CD8-positive, alpha-beta memory T cell (primary cell): Measurements from ENCODE around the gene ELFN1. TPM values are rescaled to one million over a fixed set of nuclear protein-coding genes. Genes with fewer than 3 reads are reported as not detected.

Experiments used
- CTCF ChIA-PET: fragments of 350-600 bp; sonication (Branson Sonifier 250); formaldehyde crosslinking; loops from one replicate; lab custom pipeline; 2021; ENCODE audit warnings: antibody characterized with exemption; lab: Charles Lee
- POLR2A ChIA-PET: fragments of 350-600 bp; sonication (Branson Sonifier 250); formaldehyde crosslinking; loops from one replicate; lab custom pipeline; 2021; ENCODE audit warnings: antibody characterized with exemption; lab: Charles Lee
- DNase-seq, 5 donors: peaks; one replicate each; pipeline versions ENCODE4 v3.0.0 to v3.0.0-alpha.2; 2020 to 2022; ENCODE audit warnings: mixed read lengths in 1 of 5
- H3K27ac ChIP-seq: one replicate; pipeline ENCODE4 v1.7.0; 2013; ENCODE audit warnings: low read depth, mild to moderate bottlenecking, low read length, moderate library complexity
- H3K27me3 ChIP-seq: 2 replicates; pipeline ENCODE4 v1.7.0; 2013; ENCODE audit warnings: low read length, mild to moderate bottlenecking; ENCODE audit not compliant: insufficient read depth, poor library complexity, severe bottlenecking
- H3K36me3 ChIP-seq: 2 replicates; pipeline ENCODE4 v1.7.0; 2013; ENCODE audit warnings: mild to moderate bottlenecking, low read length, moderate library complexity; ENCODE audit not compliant: insufficient read depth
- H3K4me1 ChIP-seq: 2 replicates; pipeline ENCODE4 v1.7.0; 2013; ENCODE audit warnings: mild to moderate bottlenecking, low read length, moderate library complexity; ENCODE audit not compliant: insufficient read depth
- H3K4me3 ChIP-seq: 2 replicates; pipeline ENCODE4 v1.7.0; 2013; ENCODE audit warnings: mild to moderate bottlenecking, low read length
- H3K9me3 ChIP-seq: 2 replicates; pipeline ENCODE4 v1.7.0; 2013; ENCODE audit warnings: mild to moderate bottlenecking, low read length
- H3K27ac Mint-ChIP-seq, 8 donors: one replicate each; pipeline ENCODE4 v1.8.0; 2020 to 2021; ENCODE audit warnings: mixed read lengths in 8 of 8, mild to moderate bottlenecking in 6 of 8, inconsistent platforms in 3 of 8, moderate library complexity in 3 of 8
- H3K27me3 Mint-ChIP-seq, 2 donors: one replicate each; pipeline ENCODE4 v1.8.0; 2020 to 2021; ENCODE audit warnings: mixed read lengths in 2 of 2, mild to moderate bottlenecking in 1 of 2, moderate library complexity in 1 of 2
- H3K36me3 Mint-ChIP-seq, 3 donors: one replicate each; pipeline ENCODE4 v1.8.0; 2020 to 2021; ENCODE audit warnings: mixed read lengths in 3 of 3, inconsistent platforms in 1 of 3, mild to moderate bottlenecking in 1 of 3
- H3K4me1 Mint-ChIP-seq, 3 donors: one replicate each; pipeline ENCODE4 v1.8.0; 2020 to 2021; ENCODE audit warnings: mixed read lengths in 3 of 3, inconsistent platforms in 1 of 3, mild to moderate bottlenecking in 1 of 3
- H3K4me3 Mint-ChIP-seq, 7 donors: one replicate each; pipeline ENCODE4 v1.8.0; 2020 to 2021; ENCODE audit warnings: mixed read lengths in 7 of 7, mild to moderate bottlenecking in 6 of 7, moderate library complexity in 4 of 7, inconsistent platforms in 2 of 7
- H3K9me3 Mint-ChIP-seq, 5 donors: one replicate each; pipeline ENCODE4 v1.8.0; 2020 to 2022; ENCODE audit warnings: mixed read lengths in 5 of 5, mild to moderate bottlenecking in 3 of 5, moderate library complexity in 2 of 5, inconsistent platforms in 1 of 5
- polyA plus RNA-seq: library from polyadenylated mRNA; unstranded; fragments of 300-500 nt; fragmentation: Illumina TruSeq; gene quantifications from one replicate; pipeline ENCODE4 v1.2.3, GENCODE V29; 2021
- total RNA-seq, 2 experiments: library from RNA; stranded (reverse); gene quantifications; one replicate each; pipeline ENCODE4 v1.2.3, GENCODE V29; 2021

The ELFN1 gene
- total and polyA plus RNA-seq, 3 experiments from 2014 or later = 0.15 to 0.22 (median 0.20) TPM

DNA sequence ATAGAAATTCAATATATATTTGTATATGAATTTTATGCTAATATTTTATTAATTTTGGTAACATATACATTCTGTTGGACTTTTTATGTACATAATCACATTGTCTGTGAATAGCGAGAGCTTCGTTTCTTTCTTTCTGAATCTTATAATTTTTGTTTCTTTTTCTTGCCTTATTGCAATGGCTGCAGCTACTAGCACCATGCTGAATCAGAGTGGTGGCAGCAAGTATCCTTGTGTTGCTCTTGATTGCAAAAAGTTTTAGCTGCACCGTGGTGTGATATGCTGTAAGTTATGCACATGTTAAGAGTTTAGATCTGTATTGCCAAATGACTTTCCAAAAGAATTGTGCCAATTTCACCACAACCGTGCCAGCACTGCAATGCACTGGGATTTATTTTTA, 32.6 kb downstream of the ELFN1 start:
- Mint-ChIP-seq H3K4me1 (no peaks in the 10 kb centered on the region), H3K9me3 (peaks cover 0 to 8% (median 0%) of the 10 kb centered on the region in 5 donors), H3K4me3 (no peak overlapping the region), H3K36me3 (no peaks in the 10 kb centered on the region), H3K27ac (no peak overlapping the region), H3K27me3 (peaks cover 7 to 33% of the 10 kb centered on the region in 2 donors)
- no peak for DNase-seq
- POLR2A ChIA-PET = no interaction called here
- Histone ChIP-seq H3K9me3 (no peaks in the 10 kb centered on the region), H3K4me3 (no peak overlapping the region), H3K27ac (no peak overlapping the region), H3K4me1 (no peaks in the 10 kb centered on the region), H3K36me3 (no peaks in the 10 kb centered on the region), H3K27me3 (no peaks in the 10 kb centered on the region)
- CTCF ChIA-PET = no interaction called here

DNA sequence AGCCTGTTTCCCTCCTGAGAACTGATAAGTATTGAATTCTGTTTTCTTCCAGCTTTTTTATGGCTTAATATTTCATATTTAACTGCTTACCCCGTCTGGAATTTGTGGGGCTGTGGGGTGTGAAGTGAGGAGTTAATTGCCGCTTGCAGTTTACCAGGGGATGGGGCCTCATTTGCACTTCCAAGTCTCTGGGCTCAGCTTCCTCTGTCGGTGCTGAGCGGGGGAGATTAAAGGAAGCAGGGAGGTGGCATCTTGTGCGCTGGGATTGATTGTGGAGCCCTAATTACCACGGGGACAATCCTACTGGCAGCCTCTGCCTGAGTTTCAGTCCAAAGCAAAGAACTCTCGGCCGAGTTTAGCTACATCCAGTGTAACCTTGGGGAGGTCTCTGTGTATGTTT, 33.4 kb downstream of the ELFN1 start:
- CTCF ChIA-PET = no interaction called here

DNA sequence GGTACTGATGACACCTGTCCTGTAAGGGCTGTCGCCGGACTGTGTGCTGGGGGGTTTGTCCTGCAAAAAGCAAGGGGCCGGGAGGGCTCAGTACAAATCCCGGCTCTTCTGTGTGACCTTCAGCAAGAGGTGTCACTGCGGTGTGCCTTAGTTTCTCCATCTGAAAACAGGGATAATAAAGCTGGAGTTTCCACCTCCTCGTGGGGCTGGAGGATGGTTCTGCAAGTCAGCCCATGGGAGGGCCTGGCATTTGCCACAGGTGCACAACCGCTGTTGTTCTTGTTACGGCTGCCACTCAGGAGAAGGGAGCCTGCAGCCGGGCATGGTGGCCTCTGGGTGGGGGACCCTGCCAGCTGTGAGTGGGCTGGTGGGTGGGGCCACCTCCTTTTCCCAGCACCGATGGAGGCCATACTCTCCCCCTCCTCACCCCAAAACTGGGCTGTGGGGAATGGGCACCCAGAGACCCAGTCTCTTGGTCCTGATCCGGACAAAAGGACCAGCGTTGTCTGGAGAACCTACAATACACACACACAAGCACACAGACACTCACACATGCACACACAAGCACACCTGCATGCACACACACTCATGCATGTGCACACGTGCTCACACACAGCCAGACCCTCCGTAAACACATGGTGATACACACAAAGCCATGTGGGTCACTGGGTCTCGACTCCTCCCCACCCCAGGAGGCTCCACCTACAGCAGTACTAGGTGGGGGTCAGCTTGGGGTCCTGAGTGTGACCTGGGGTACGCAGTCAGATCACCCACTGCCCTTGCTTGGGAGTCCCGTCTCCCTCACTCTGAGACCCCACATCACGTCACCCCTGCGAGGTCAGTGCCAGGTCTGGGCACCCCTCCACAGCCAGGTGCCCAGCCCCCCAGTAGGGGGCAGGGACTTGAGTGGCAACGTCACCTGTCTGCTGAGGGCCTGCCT, 34.1 kb downstream of the ELFN1 start:
- Mint-ChIP-seq H3K4me3 (no peak overlapping the region), H3K27ac (no peak overlapping the region), H3K36me3 (no peaks in the 10 kb centered on the region), H3K9me3 (peaks cover 0 to 8% (median 0%) of the 10 kb centered on the region in 5 donors), H3K4me1 (no peaks in the 10 kb centered on the region), H3K27me3 (peaks cover 7 to 23% of the 10 kb centered on the region in 2 donors)
- H3K27me3 ChIP-seq = no peaks in the 10 kb centered on the region
- H3K27ac ChIP-seq = no peak overlapping the region
- no peaks in the 10 kb centered on the region for H3K36me3 ChIP-seq
- peak in 1 of 5 donors; percentile 32 for DNase-seq
- no peak overlapping the region for H3K4me3 ChIP-seq
- no peaks in the 10 kb centered on the region for H3K9me3 ChIP-seq
- ChIA-PET POLR2A (no interaction called here), CTCF (no interaction called here)
- H3K4me1 ChIP-seq = no peaks in the 10 kb centered on the region

More for the DNA sequence above, 33.4 kb downstream of the ELFN1 start:
- no peaks in the 10 kb centered on the region for H3K36me3 Mint-ChIP-seq
- peaks cover 0 to 8% (median 0%) of the 10 kb centered on the region in 5 donors for H3K9me3 Mint-ChIP-seq
- H3K27ac Mint-ChIP-seq = no peak overlapping the region
- H3K4me1 Mint-ChIP-seq = no peaks in the 10 kb centered on the region
- POLR2A ChIA-PET = no interaction called here
- Histone ChIP-seq H3K36me3 (no peaks in the 10 kb centered on the region), H3K27me3 (no peaks in the 10 kb centered on the region), H3K4me1 (no peaks in the 10 kb centered on the region), H3K4me3 (no peak overlapping the region), H3K27ac (no peak overlapping the region), H3K9me3 (no peaks in the 10 kb centered on the region)
- peaks cover 7 to 28% of the 10 kb centered on the region in 2 donors for H3K27me3 Mint-ChIP-seq
- DNase-seq = no peak
- no peak overlapping the region for H3K4me3 Mint-ChIP-seq

DNA sequence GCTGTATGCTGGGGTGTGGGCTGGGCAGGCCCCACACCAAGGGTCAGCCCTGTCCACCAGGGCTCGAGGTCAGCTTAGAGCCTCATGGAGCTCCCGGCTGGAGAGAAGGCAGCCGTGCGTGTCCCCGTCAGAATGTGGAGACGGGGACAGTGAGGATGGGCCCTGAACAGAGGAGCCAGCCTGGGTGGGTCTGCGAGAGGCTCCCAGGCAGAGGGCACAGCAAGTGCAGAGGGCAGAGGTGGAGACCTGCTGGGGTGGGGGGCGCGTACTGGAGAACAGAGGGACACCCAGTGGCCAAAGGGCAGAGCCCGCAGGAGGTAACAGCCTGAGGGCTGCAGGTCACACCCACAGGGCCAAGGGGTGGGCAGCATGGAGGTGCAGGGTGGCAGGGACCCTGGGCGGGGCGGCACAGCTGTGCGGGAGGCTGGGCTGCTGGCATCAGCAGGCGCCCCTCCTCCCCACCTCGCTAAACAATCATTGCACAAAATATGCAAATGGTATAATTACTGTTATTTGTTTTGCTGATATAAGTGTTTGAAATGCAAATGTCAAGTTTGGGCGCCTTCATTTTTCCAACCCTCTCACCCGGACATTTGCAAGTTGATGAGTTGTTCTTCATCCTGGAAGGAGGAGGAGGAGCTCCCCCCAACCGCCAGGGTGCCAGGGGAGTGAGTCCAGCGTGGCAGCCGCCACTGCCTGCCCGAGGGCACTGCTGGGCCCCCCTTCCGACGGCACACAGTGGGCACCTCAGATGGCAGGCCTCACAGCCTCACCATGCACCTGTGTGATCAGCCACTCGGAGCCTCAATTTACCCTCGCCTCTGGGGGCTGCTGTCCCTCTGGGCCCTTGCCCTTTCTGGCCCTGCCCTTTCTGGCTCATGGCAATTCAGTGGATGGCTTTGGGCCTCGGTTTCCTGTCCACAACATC, 35.0 kb downstream of the ELFN1 start:
- Histone ChIP-seq H3K27ac (no peak overlapping the region), H3K4me3 (no peak overlapping the region), H3K27me3 (no peaks in the 10 kb centered on the region), H3K4me1 (no peaks in the 10 kb centered on the region), H3K36me3 (no peaks in the 10 kb centered on the region), H3K9me3 (peaks cover 7% of the 10 kb centered on the region)
- Mint-ChIP-seq H3K4me1 (no peaks in the 10 kb centered on the region), H3K27ac (no peak overlapping the region), H3K27me3 (peaks cover 7 to 23% of the 10 kb centered on the region in 2 donors), H3K36me3 (peaks cover 0 to 6% (median 0%) of the 10 kb centered on the region in 3 donors), H3K9me3 (peaks cover 0 to 14% (median 6%) of the 10 kb centered on the region in 5 donors), H3K4me3 (no peak overlapping the region)
- POLR2A ChIA-PET = no interaction called here
- CTCF ChIA-PET = no interaction called here
- peak in 1 of 5 donors; percentile 41 for DNase-seq

DNA sequence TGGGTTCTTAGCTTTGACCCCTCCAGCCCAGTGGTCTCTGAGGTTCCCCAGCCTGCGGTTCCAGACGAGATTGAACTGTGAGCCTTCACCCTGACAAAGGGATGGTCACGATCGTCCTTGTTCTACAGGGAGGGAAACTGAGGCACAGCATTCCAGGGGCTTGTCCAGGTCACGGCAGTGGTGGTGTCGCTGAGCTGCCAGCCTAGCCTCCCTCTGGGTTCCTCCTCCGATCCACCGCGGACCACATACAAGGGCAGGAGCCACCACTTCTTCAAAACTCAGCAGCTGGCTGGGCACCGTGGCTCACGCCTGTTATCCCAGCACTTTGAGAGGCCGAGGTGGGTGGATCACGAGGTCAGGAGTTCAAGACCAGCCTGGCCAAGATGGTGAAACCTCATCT, 35.8 kb downstream of the ELFN1 start:
- Histone ChIP-seq H3K36me3 (no peaks in the 10 kb centered on the region), H3K27me3 (no peaks in the 10 kb centered on the region), H3K27ac (no peak overlapping the region), H3K4me3 (no peak overlapping the region), H3K9me3 (peaks cover 9% of the 10 kb centered on the region), H3K4me1 (no peaks in the 10 kb centered on the region)
- H3K9me3 Mint-ChIP-seq = peaks cover 3 to 16% (median 6%) of the 10 kb centered on the region in 5 donors
- DNase-seq = peak in 1 of 5 donors; percentile 34
- H3K36me3 Mint-ChIP-seq = peaks cover 0 to 6% (median 0%) of the 10 kb centered on the region in 3 donors
- H3K4me1 Mint-ChIP-seq = no peaks in the 10 kb centered on the region
- H3K27ac Mint-ChIP-seq = no peak overlapping the region
- no peak overlapping the region for H3K4me3 Mint-ChIP-seq
- POLR2A ChIA-PET = no interaction called here
- peaks cover 7 to 19% of the 10 kb centered on the region in 2 donors for H3K27me3 Mint-ChIP-seq
- CTCF ChIA-PET = no interaction called here

DNA sequence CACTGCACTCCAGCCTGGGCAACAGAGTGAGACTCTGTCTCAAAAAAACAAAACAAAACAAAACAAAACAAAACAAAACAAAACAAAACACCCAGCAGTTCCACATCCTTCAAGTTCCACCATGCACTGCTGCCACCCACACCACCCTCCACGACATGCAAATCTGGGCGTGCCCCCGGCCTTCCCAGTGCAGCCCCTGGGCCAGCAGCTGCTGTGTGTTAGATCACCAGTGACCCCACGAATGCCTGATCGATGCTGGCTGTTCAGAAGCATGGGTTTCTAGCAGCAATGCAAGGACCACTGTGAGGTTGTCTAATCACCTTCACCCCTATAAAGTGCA, 36.3 kb downstream of the ELFN1 start:
- H3K27me3 ChIP-seq = no peaks in the 10 kb centered on the region
- H3K4me1 ChIP-seq = no peaks in the 10 kb centered on the region
- Mint-ChIP-seq H3K4me3 (no peak overlapping the region), H3K36me3 (peaks cover 0 to 6% (median 0%) of the 10 kb centered on the region in 3 donors), H3K27ac (no peak overlapping the region), H3K9me3 (peaks cover 3 to 16% (median 6%) of the 10 kb centered on the region in 5 donors), H3K27me3 (peaks cover 7 to 17% of the 10 kb centered on the region in 2 donors), H3K4me1 (no peaks in the 10 kb centered on the region)
- DNase-seq = no peak
- H3K27ac ChIP-seq = no peak overlapping the region
- POLR2A ChIA-PET = no interaction called here
- no peaks in the 10 kb centered on the region for H3K36me3 ChIP-seq
- H3K4me3 ChIP-seq = no peak overlapping the region
- H3K9me3 ChIP-seq = peaks cover 9% of the 10 kb centered on the region
- CTCF ChIA-PET = no interaction called here

DNA sequence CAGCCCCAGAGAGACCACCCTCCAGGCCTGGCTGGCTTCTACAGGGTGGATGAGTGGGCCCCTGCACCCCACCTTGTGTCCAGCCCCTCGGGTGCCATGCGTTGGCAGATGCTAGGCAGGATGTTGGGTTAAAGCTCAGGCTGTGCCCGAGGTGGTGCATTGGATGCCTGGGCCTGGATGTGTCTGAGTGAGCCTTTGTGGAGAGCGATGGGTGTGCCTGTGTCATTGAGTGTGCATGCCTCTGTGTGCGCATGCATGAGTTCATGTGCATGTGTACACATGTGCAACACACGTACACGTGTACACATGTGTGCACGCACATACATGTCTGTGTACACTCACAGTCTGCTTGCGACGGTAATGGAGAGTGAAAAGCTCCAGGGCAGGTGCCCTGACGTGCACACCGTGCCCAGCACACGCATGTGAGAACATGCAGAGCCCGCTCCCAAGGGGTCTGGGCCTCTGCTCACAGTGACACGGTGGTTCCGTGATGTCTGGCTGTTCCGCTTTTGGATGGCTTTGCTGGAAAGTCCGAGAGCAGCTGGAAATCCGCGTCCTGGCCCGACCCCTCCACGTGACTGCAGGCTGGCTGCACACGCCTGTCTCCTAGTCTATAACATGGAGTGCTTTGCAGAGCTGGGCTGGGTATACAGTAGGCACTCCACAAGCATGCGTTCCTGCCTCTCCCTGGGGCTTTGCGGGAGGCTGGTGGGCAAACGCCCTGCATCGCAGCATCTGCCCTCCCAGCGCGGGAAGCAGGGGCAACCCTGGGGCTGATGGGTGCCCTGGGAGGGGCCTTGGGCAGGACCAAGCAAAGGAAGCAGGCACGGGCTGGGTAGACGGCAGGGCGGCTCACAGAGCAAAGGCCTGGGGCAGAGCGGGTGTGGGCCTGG, 36.9 kb downstream of the ELFN1 start:
- Histone ChIP-seq H3K27ac (no peak overlapping the region), H3K4me1 (no peaks in the 10 kb centered on the region), H3K4me3 (no peak overlapping the region), H3K27me3 (no peaks in the 10 kb centered on the region), H3K9me3 (peaks cover 9% of the 10 kb centered on the region), H3K36me3 (no peaks in the 10 kb centered on the region)
- Mint-ChIP-seq H3K4me1 (no peaks in the 10 kb centered on the region), H3K27me3 (peaks cover 7 to 14% of the 10 kb centered on the region in 2 donors), H3K36me3 (peaks cover 0 to 6% (median 0%) of the 10 kb centered on the region in 3 donors), H3K4me3 (no peak overlapping the region), H3K27ac (peak overlapping the region in 1 of 8 donors; percentile 54), H3K9me3 (peaks cover 3 to 16% (median 6%) of the 10 kb centered on the region in 5 donors)
- POLR2A ChIA-PET = no interaction called here
- CTCF ChIA-PET = no interaction called here
- DNase-seq = peak in 1 of 5 donors; percentile 39
